Lower lobe of right lung (tissue), 2 donors: ENCODE results near the gene KISS1. TPM values are rescaled to one million over a fixed set of nuclear protein-coding genes. Genes with fewer than 3 reads are reported as not detected.

Experiments used
- ATAC-seq, 2 donors: fragments of 200-7000 bp; cut with Tn5 transposase; one replicate each; pipeline ENCODE4 v1.9.1; 2020 to 2022; ENCODE audit warnings: mild to moderate bottlenecking in 2 of 2, moderate library complexity in 2 of 2
- DNase-seq: peaks from one replicate; pipeline ENCODE4 v3.0.0-alpha.2; 2020
- H3K27ac ChIP-seq: fragments of 200-600 bp; one replicate; pipeline ENCODE4 v1.8.0; 2022
- H3K27me3 ChIP-seq: fragments of 200-600 bp; one replicate; pipeline ENCODE4 v1.8.0; 2022; ENCODE audit warnings: low read depth
- H3K36me3 ChIP-seq: fragments of 200-600 bp; one replicate; pipeline ENCODE4 v1.8.0; 2022; ENCODE audit warnings: mild to moderate bottlenecking
- H3K4me1 ChIP-seq: fragments of 200-600 bp; one replicate; pipeline ENCODE4 v1.8.0; 2022
- H3K4me3 ChIP-seq: fragments of 200-600 bp; one replicate; pipeline ENCODE4 v1.8.0; 2022; ENCODE audit warnings: mild to moderate bottlenecking
- H3K9me3 ChIP-seq: fragments of 200-600 bp; one replicate; pipeline ENCODE4 v1.8.0; 2022
- intact Hi-C: fragments of 100-400 bp; cut with DNase I; formaldehyde crosslinking; loops from one replicate; pipeline ENCODE4 v1.11.0; 2022
- total RNA-seq: library from RNA; stranded (reverse); fragmentation: NEBNext Ultra II Directional; extraction: Animal tissue kit (Norgen Biotek cat#: 25700); gene quantifications from one replicate; pipeline ENCODE4 v1.2.1, GENCODE V29; 2021
- TF ChIP-seq, protein P1 (sequence below): fragments of 200-600 bp; IDR thresholded peaks from one replicate; pipeline ENCODE4 v1.8.0; 2022; ENCODE audit warnings: antibody characterized with exemption, mild to moderate bottlenecking
- donor health status: DM: no; HTN: yes; CAD: no; lungs with severe emphysema.

KISS1 gene
- total RNA-seq, 1 donor from 2014 or later = not detected

- no peak overlapping the region for H3K27ac ChIP-seq
- no peaks in the 10 kb centered on the region for H3K9me3 ChIP-seq
- no peak for ATAC-seq
- no peak for DNase-seq
- peaks cover 7% of the 10 kb centered on the region for H3K27me3 ChIP-seq
- intact Hi-C loops = no loop called here
- no peak overlapping the region for H3K4me3 ChIP-seq
- peaks cover 15% of the 10 kb centered on the region for H3K4me1 ChIP-seq
- no peaks in the 10 kb centered on the region for H3K36me3 ChIP-seq
- TF ChIP-seq, protein P1, sequence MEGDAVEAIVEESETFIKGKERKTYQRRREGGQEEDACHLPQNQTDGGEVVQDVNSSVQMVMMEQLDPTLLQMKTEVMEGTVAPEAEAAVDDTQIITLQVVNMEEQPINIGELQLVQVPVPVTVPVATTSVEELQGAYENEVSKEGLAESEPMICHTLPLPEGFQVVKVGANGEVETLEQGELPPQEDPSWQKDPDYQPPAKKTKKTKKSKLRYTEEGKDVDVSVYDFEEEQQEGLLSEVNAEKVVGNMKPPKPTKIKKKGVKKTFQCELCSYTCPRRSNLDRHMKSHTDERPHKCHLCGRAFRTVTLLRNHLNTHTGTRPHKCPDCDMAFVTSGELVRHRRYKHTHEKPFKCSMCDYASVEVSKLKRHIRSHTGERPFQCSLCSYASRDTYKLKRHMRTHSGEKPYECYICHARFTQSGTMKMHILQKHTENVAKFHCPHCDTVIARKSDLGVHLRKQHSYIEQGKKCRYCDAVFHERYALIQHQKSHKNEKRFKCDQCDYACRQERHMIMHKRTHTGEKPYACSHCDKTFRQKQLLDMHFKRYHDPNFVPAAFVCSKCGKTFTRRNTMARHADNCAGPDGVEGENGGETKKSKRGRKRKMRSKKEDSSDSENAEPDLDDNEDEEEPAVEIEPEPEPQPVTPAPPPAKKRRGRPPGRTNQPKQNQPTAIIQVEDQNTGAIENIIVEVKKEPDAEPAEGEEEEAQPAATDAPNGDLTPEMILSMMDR = no peak
These were observed 47.2 kb downstream of the KISS1 start for GRCh38 chr1:204149107-204149506.

- no peak for ATAC-seq
- no peak for DNase-seq
These were observed 48.6 kb downstream of the KISS1 start for GRCh38 chr1:204147406-204148383.

DNA sequence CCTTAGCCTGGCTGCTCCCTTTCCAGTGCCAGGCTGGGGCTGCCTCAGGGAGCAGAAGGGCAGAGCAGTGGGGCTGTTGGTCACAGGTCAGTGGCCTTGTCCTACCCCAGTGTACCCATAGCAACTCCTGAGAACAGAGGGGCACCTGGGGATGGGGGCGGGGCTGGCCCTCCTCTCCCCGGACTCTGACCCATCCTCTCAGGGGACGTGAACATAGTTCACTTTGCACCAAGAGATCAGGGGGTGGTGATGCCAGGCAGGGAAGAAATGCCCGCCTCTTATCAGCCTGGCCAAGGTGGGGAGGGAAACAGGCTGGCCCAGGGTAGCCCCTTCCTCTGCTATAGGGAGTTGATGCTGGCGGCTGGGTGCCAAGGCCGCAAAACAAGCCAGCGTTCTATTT, 49.3 kb downstream of the KISS1 start:
- DNase-seq (no peak), ATAC-seq (no peak)
- Histone ChIP-seq H3K9me3 (no peaks in the 10 kb centered on the region), H3K4me1 (peaks cover 4% of the 10 kb centered on the region), H3K4me3 (no peak overlapping the region), H3K27me3 (peaks cover 3% of the 10 kb centered on the region), H3K27ac (no peak overlapping the region), H3K36me3 (no peaks in the 10 kb centered on the region)
- TF ChIP-seq, protein P1 = no peak
- intact Hi-C loops = no loop called here

More at GRCh38 chr1:204147406-204148383, 48.6 kb downstream of the KISS1 start:
- Histone ChIP-seq H3K4me1 (peaks cover 11% of the 10 kb centered on the region), H3K36me3 (no peaks in the 10 kb centered on the region), H3K27ac (no peak overlapping the region), H3K9me3 (no peaks in the 10 kb centered on the region), H3K4me3 (no peak overlapping the region), H3K27me3 (peaks cover 3% of the 10 kb centered on the region)
- TF ChIP-seq, protein P1 = no peak
- intact Hi-C loops = no loop called here

GRCh38 chr1:204146309-204146708, 50.0 kb downstream of the KISS1 start:
- ATAC-seq = no peak
- intact Hi-C loops = no loop called here
- peaks cover 3% of the 10 kb centered on the region for H3K4me1 ChIP-seq
- H3K27me3 ChIP-seq = no peaks in the 10 kb centered on the region
- TF ChIP-seq, protein P1 = no peak
- no peaks in the 10 kb centered on the region for H3K36me3 ChIP-seq
- H3K27ac ChIP-seq = no peak overlapping the region
- no peak overlapping the region for H3K4me3 ChIP-seq
- H3K9me3 ChIP-seq = no peaks in the 10 kb centered on the region
- DNase-seq = no peak

- Histone ChIP-seq H3K36me3 (no peaks in the 10 kb centered on the region), H3K27ac (no peak overlapping the region), H3K4me1 (no peaks in the 10 kb centered on the region), H3K27me3 (no peaks in the 10 kb centered on the region), H3K4me3 (no peak overlapping the region), H3K9me3 (no peaks in the 10 kb centered on the region)
- ATAC-seq = no peak
- DNase-seq = no peak
- intact Hi-C loops = no loop called here
- TF ChIP-seq, protein P1 = no peak
These were observed 51.2 kb downstream of the KISS1 start for GRCh38 chr1:204145033-204145504.
